Measurements from ENCODE around the gene SHB. TPM values are rescaled to one million over a fixed set of nuclear protein-coding genes. Genes with fewer than 3 reads are reported as not detected.

The SHB gene
- total and polyA plus RNA-seq, 2 of the 13 experiments (the other 11 are each of a cell fraction or from before 2014, with no cell fraction given), result 19.4 to 20.7 TPM

DNA sequence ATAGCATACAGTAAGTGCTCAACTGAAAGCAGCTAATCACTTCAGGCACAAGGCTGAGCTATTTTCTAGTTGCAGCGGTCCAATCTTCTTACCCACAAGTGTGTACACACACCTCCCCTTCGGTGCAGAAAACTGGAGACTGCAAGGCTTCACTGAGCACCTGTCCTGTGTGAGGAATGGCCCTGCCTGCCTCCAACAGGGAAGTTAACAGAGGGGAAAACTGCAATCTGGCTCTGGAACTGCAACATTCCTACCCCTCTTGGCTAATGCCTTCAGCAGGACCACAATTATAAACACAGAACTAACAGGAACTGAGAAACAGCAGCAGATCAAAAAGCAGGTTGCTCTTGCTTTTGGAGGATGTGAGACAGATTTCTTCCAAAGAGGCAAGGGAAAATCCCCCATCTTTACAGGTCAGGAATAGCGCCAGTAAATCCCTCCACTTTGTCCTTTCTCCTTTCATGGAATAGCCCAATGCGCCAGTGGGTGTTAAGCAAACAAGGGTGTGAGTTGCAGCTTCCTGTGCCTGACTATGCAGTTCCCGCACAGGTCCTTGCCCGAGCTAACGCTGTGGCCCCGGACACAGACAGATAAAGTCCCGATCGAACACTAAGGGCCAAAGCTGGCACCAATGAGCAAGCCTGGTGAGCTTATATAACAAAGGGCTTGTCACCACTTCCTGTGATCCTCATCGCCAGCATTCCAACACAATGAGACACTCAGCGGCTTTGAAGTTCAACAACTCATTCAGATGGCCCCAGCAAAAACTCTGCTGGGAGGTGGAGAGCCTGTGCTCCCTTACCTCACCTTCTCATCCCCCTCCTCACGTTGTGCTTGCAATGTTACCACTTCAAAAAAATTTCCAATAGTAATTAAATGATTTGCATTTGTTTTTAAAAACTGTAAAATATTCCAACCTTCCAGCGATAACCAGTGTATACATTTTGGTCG is 21.5 kb downstream of the SHB start (continued):
- TF ChIP-seq ZNF44 (CRISPR knock-in tag; IDR thresholded peaks at IDR 0.05), result no peak
- 0 out of 2 replicates have a peak, but pooled peaks have one; percentile 22 for TF ChIP-seq ZNF563 (CRISPR knock-in tag; IDR thresholded peaks at IDR 0.05)
- peak; percentile 68; the same call in 1 of the 2 replicates for TF ChIP-seq ZBTB3 (CRISPR knock-in tag; IDR thresholded peaks at IDR 0.05; ENCODE audit: borderline replicate concordance, low read depth)
- TF ChIP-seq, protein P1, sequence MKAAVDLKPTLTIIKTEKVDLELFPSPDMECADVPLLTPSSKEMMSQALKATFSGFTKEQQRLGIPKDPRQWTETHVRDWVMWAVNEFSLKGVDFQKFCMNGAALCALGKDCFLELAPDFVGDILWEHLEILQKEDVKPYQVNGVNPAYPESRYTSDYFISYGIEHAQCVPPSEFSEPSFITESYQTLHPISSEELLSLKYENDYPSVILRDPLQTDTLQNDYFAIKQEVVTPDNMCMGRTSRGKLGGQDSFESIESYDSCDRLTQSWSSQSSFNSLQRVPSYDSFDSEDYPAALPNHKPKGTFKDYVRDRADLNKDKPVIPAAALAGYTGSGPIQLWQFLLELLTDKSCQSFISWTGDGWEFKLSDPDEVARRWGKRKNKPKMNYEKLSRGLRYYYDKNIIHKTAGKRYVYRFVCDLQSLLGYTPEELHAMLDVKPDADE (CRISPR knock-in tag; IDR thresholded peaks at IDR 0.05), result no peak
- no peak for TF ChIP-seq SP2 (CRISPR knock-in tag; IDR thresholded peaks at IDR 0.05)
- peak; percentile 77; the same call in 1 of the 2 replicates for TF ChIP-seq TBX3 (IDR thresholded peaks at IDR 0.05; ENCODE audit: borderline replicate concordance)
- peak; percentile 92 for TF ChIP-seq HIVEP1 (CRISPR knock-in tag; IDR thresholded peaks at IDR 0.05)
- TF ChIP-seq RBAK (CRISPR knock-in tag; IDR thresholded peaks at IDR 0.05), result 0 out of 2 replicates have a peak, but pooled peaks have one; percentile 34
- no peak for TF ChIP-seq ZNF33B (CRISPR knock-in tag; IDR thresholded peaks at IDR 0.05)
- peak; percentile 66; the same call in 1 of the 2 replicates for TF ChIP-seq ZFP1 (CRISPR knock-in tag; IDR thresholded peaks at IDR 0.05)
- peak; percentile 50; the same call in 1 of the 2 replicates for TF ChIP-seq ZNF782 (CRISPR knock-in tag; IDR thresholded peaks at IDR 0.05; ENCODE audit: borderline replicate concordance)
- no peak for TF ChIP-seq ZNF577 (CRISPR knock-in tag; IDR thresholded peaks at IDR 0.05; ENCODE audit: borderline replicate concordance, low read depth)
- TF ChIP-seq, protein P2, sequence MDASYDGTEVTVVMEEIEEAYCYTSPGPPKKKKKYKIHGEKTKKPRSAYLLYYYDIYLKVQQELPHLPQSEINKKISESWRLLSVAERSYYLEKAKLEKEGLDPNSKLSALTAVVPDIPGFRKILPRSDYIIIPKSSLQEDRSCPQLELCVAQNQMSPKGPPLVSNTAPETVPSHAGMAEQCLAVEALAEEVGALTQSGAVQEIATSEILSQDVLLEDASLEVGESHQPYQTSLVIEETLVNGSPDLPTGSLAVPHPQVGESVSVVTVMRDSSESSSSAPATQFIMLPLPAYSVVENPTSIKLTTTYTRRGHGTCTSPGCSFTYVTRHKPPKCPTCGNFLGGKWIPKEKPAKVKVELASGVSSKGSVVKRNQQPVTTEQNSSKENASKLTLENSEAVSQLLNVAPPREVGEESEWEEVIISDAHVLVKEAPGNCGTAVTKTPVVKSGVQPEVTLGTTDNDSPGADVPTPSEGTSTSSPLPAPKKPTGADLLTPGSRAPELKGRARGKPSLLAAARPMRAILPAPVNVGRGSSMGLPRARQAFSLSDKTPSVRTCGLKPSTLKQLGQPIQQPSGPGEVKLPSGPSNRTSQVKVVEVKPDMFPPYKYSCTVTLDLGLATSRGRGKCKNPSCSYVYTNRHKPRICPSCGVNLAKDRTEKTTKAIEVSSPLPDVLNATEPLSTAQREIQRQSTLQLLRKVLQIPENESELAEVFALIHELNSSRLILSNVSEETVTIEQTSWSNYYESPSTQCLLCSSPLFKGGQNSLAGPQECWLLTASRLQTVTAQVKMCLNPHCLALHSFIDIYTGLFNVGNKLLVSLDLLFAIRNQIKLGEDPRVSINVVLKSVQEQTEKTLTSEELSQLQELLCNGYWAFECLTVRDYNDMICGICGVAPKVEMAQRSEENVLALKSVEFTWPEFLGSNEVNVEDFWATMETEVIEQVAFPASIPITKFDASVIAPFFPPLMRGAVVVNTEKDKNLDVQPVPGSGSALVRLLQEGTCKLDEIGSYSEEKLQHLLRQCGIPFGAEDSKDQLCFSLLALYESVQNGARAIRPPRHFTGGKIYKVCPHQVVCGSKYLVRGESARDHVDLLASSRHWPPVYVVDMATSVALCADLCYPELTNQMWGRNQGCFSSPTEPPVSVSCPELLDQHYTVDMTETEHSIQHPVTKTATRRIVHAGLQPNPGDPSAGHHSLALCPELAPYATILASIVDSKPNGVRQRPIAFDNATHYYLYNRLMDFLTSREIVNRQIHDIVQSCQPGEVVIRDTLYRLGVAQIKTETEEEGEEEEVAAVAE (CRISPR knock-in tag; IDR thresholded peaks at IDR 0.05; ENCODE audit: borderline replicate concordance), result 0 out of 2 replicates have a peak, but pooled peaks have one; percentile 70
- 0 out of 2 replicates have a peak, but pooled peaks have one; percentile 66 for TF ChIP-seq FOXM1 (CRISPR knock-in tag; IDR thresholded peaks at IDR 0.05)
- TF ChIP-seq ZNF7 (CRISPR knock-in tag; IDR thresholded peaks at IDR 0.05), result no peak
- no peak for TF ChIP-seq ZNF451 (CRISPR knock-in tag; IDR thresholded peaks at IDR 0.05)
- no peak for TF ChIP-seq HES4 (CRISPR knock-in tag; IDR thresholded peaks at IDR 0.05; ENCODE audit: borderline replicate concordance)
- TF ChIP-seq, protein P3, sequence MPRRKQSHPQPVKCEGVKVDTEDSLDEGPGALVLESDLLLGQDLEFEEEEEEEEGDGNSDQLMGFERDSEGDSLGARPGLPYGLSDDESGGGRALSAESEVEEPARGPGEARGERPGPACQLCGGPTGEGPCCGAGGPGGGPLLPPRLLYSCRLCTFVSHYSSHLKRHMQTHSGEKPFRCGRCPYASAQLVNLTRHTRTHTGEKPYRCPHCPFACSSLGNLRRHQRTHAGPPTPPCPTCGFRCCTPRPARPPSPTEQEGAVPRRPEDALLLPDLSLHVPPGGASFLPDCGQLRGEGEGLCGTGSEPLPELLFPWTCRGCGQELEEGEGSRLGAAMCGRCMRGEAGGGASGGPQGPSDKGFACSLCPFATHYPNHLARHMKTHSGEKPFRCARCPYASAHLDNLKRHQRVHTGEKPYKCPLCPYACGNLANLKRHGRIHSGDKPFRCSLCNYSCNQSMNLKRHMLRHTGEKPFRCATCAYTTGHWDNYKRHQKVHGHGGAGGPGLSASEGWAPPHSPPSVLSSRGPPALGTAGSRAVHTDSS (CRISPR knock-in tag; conservative IDR thresholded peaks at IDR 0.05), result no peak
- peak; percentile 80 for TF ChIP-seq DPF2 (CRISPR knock-in tag; IDR thresholded peaks at IDR 0.05; ENCODE audit: borderline replicate concordance, low read depth)
- TF ChIP-seq FOXC1 (CRISPR knock-in tag; IDR thresholded peaks at IDR 0.05; ENCODE audit: borderline replicate concordance), result peak; percentile 14; the same call in 1 of the 2 replicates
- no peak for TF ChIP-seq ZNF432 (CRISPR knock-in tag; IDR thresholded peaks at IDR 0.05; ENCODE audit: borderline replicate concordance)

Data from HepG2 (cell line).